GM23248 (cell line): ENCODE data around the gene MRPL58. TPM values are rescaled to one million over a fixed set of nuclear protein-coding genes. Genes with fewer than 3 reads are reported as not detected.

ENCODE experiments used
- DNase-seq: peaks from one replicate; pipeline ENCODE4 v3.0.0-alpha.2; 2015
- H2AFZ ChIP-seq: fragments of 200-600 bp; sonication (generic); 2 replicates; pipeline ENCODE4 v1.6.1; 2016; ENCODE audit warnings: antibody characterized with exemption
- H3F3A ChIP-seq: fragments of 200-600 bp; sonication (generic); 2 replicates; pipeline ENCODE4 v1.6.1; 2016; ENCODE audit warnings: mild to moderate bottlenecking, antibody characterized with exemption, mixed run types; ENCODE audit not compliant: insufficient read depth
- H3K27ac ChIP-seq: fragments of 200-600 bp; sonication (generic); 2 replicates; pipeline ENCODE4 v1.5.1; 2016; ENCODE audit warnings: mild to moderate bottlenecking
- H3K27me3 ChIP-seq: fragments of 200-600 bp; sonication (generic); replicated peaks from 2 replicates; pipeline ENCODE4 v1.6.1; 2016; ENCODE audit warnings: mild to moderate bottlenecking; ENCODE audit not compliant: insufficient read depth
- H3K36me3 ChIP-seq: fragments of 200-600 bp; sonication (generic); 2 replicates; pipeline ENCODE4 v1.6.1; 2016; ENCODE audit warnings: low read depth, mild to moderate bottlenecking
- H3K4me1 ChIP-seq: fragments of 200-600 bp; sonication (generic); 2 replicates; pipeline ENCODE4 v1.6.1; 2016; ENCODE audit warnings: mild to moderate bottlenecking; ENCODE audit not compliant: insufficient read depth
- H3K4me2 ChIP-seq: fragments of 200-600 bp; sonication (generic); one replicate; pipeline ENCODE4 v1.6.1; 2016; ENCODE audit warnings: mild to moderate bottlenecking; ENCODE audit not compliant: unreplicated experiment
- H3K4me3 ChIP-seq: fragments of 200-600 bp; sonication (generic); 2 replicates; pipeline ENCODE4 v1.5.1; 2016; ENCODE audit warnings: mild to moderate bottlenecking
- H3K79me2 ChIP-seq: fragments of 200-600 bp; sonication (generic); 2 replicates; pipeline ENCODE4 v1.6.1; 2016; ENCODE audit warnings: mild to moderate bottlenecking; ENCODE audit not compliant: insufficient read depth
- H3K9ac ChIP-seq: fragments of 200-600 bp; sonication (generic); 2 replicates; pipeline ENCODE4 v1.6.1; 2016; ENCODE audit warnings: mild to moderate bottlenecking
- H3K9me2 ChIP-seq: fragments of 200-600 bp; sonication (generic); 2 replicates; pipeline ENCODE4 v1.6.1; 2016; ENCODE audit warnings: mixed run types, mild to moderate bottlenecking, moderate library complexity; ENCODE audit not compliant: insufficient read depth
- H3K9me3 ChIP-seq: fragments of 200-600 bp; sonication (generic); one replicate; pipeline ENCODE4 v1.6.1; 2017; ENCODE audit warnings: low read depth
- H4K20me1 ChIP-seq: fragments of 200-600 bp; sonication (generic); 2 replicates; pipeline ENCODE4 v1.6.0; 2016; ENCODE audit not compliant: insufficient read depth
- EZH2 ChIP-seq: fragments of 200-600 bp; sonication (generic); IDR thresholded peaks from 2 replicates; pipeline ENCODE4 v1.6.1; 2018; ENCODE audit warnings: antibody characterized with exemption, mild to moderate bottlenecking; ENCODE audit not compliant: insufficient read depth, poor library complexity, severe bottlenecking
- EZH2phosphoT487 ChIP-seq: fragments of 200-600 bp; sonication (generic); IDR thresholded peaks from 2 replicates; pipeline ENCODE4 v1.6.1; 2018; ENCODE audit warnings: antibody characterized with exemption, moderate library complexity, mild to moderate bottlenecking, low read depth; ENCODE audit not compliant: insufficient read depth
- WGBS, 2 experiments: methylation state at CpG; one replicate each; pipeline ENCODE4 v1.1.6; 2015 to 2017; ENCODE audit warnings: low lambda C conversion rate in 2 of 2, low coverage in 1 of 2; ENCODE audit errors: missing lambda C conversion rate in 2 of 2; 5-methylcytosine and 5-hydroxymethylcytosine counted together
- in situ Hi-C: fragments of 300-500 bp; cut with MboI; formaldehyde crosslinking; loops from 2 replicates; pipeline ENCODE4 v1.15.0; 2020
- polyA plus RNA-seq: library from polyadenylated mRNA; unstranded; fragments of >200 nt; fragmentation: Nextera tagmentation; extraction: Ambion mirVana; gene quantifications from 2 replicates; pipeline ENCODE4 v1.2.1, GENCODE V29; 2016
- total RNA-seq: library from RNA; depleted of rRNA; stranded (reverse); fragments of >200 nt; shearing (Covaris generic); gene quantifications from 2 replicates; pipeline ENCODE4 v1.2.3, GENCODE V29; 2014

Gene MRPL58
- total and polyA plus RNA-seq, 2 experiments from 2014 or later: 35.6 to 41.5 TPM

GRCh38 chr17:74972107-74972972 lies 40.1 kb upstream of the MRPL58 start, which contains the start of gene HID1:
Gene HID1 (minus strand): TSS chr17:74972759. CDS start chr17:74972656, 103 bp downstream.
- Histone ChIP-seq H3K27me3 (peaks cover 28% of the 10 kb centered on the region), H3F3A (no peaks in the 10 kb centered on the region), H3K27ac (no peak within 1 kb of the TSS), H3K36me3 (no peaks in the 10 kb centered on the region), H3K79me2 (no peaks in the 10 kb centered on the region), H3K4me2 (peak within 1 kb of the TSS; percentile 16), H3K9me2 (no peaks in the 10 kb centered on the region), H3K9me3 (no peaks in the 10 kb centered on the region), H4K20me1 (no peaks in the 10 kb centered on the region), H3K9ac (no peak within 1 kb of the TSS), H2AFZ (no peak within 1 kb of the TSS), H3K4me3 (peak within 1 kb of the TSS; percentile 55), H3K4me1 (no peaks in the 10 kb centered on the region)
- peak; percentile 43 for DNase-seq
- in situ Hi-C loops: no loop called here
- WGBS, 2 experiments: 7 to 10% methylated on average over 28 to 38 of the region's 95 CpGs
- TF ChIP-seq EZH2: no peak

- H3K79me2 ChIP-seq: no peaks in the 10 kb centered on the region
- WGBS, 2 experiments: 7 to 8% methylated on average over 17 of the region's 17 CpGs
- no peaks in the 10 kb centered on the region for H3K36me3 ChIP-seq
- no peak overlapping the region for H3K27ac ChIP-seq
- H3K4me3 ChIP-seq: no peak overlapping the region; the same call in 1 of the 2 replicates
- in situ Hi-C loops: no loop called here
- no peaks in the 10 kb centered on the region for H3K4me1 ChIP-seq
- DNase-seq: no peak
- no peaks in the 10 kb centered on the region for H4K20me1 ChIP-seq
- H3K9me3 ChIP-seq: no peaks in the 10 kb centered on the region
- H3K9ac ChIP-seq: no peak overlapping the region
- no peak for TF ChIP-seq EZH2
- 0 out of 2 replicates have a peak, but pooled peaks have one; percentile 47 for TF ChIP-seq EZH2phosphoT487
- peak overlapping the region; percentile 16 for H3K4me2 ChIP-seq
- no peaks in the 10 kb centered on the region for H3K9me2 ChIP-seq
- no peaks in the 10 kb centered on the region for H3F3A ChIP-seq
- H2AFZ ChIP-seq: no peak overlapping the region
- H3K27me3 ChIP-seq: peaks cover 28% of the 10 kb centered on the region
These were observed 39.5 kb upstream of the MRPL58 start for GRCh38 chr17:74972973-74973328.

- Histone ChIP-seq H4K20me1 (no peaks in the 10 kb centered on the region), H3K27me3 (peaks cover 28% of the 10 kb centered on the region), H3K9ac (no peak overlapping the region), H3F3A (no peaks in the 10 kb centered on the region), H3K4me2 (no peak overlapping the region), H3K79me2 (no peaks in the 10 kb centered on the region), H3K27ac (no peak overlapping the region), H3K36me3 (no peaks in the 10 kb centered on the region), H3K9me3 (no peaks in the 10 kb centered on the region), H2AFZ (no peak overlapping the region), H3K4me1 (no peaks in the 10 kb centered on the region), H3K9me2 (no peaks in the 10 kb centered on the region), H3K4me3 (no peak overlapping the region)
- in situ Hi-C loops: no loop called here
- 54 to 56% methylated on average over 4 of the region's 4 CpGs for WGBS, 2 experiments
- TF ChIP-seq EZH2 (no peak), EZH2phosphoT487 (no peak)
- DNase-seq: no peak
These were observed 36.5 kb upstream of the MRPL58 start for GRCh38 chr17:74975943-74976342.

- H2AFZ ChIP-seq: no peak overlapping the region
- no peak overlapping the region for H3K4me2 ChIP-seq
- no peak overlapping the region for H3K4me3 ChIP-seq
- H3K27ac ChIP-seq: no peak overlapping the region
- H3K9me2 ChIP-seq: no peaks in the 10 kb centered on the region
- no peaks in the 10 kb centered on the region for H3K79me2 ChIP-seq
- no peaks in the 10 kb centered on the region for H3K36me3 ChIP-seq
- in situ Hi-C loops: no loop called here
- H3K9me3 ChIP-seq: no peaks in the 10 kb centered on the region
- TF ChIP-seq EZH2phosphoT487 (no peak), EZH2 (no peak)
- H3K9ac ChIP-seq: no peak overlapping the region
- H4K20me1 ChIP-seq: no peaks in the 10 kb centered on the region
- peaks cover 23% of the 10 kb centered on the region for H3K27me3 ChIP-seq
- H3K4me1 ChIP-seq: 0 out of 2 replicates have a peak, but pooled peaks cover 5% of the 10 kb centered on the region
- no peak for DNase-seq
- WGBS, 2 experiments: 88 to 96% methylated on average over 3 of the region's 3 CpGs
- 0 out of 2 replicates have a peak, but pooled peaks cover 3% of the 10 kb centered on the region for H3F3A ChIP-seq
These were observed 34.7 kb upstream of the MRPL58 start for GRCh38 chr17:74977802-74978201.
